ENCODE data around the gene PICK1. TPM values are rescaled to one million over a fixed set of nuclear protein-coding genes. Genes with fewer than 3 reads are reported as not detected.

PICK1 gene
- polyA plus RNA-seq, 1 donor (not counting 4 experiments of a cell fraction or from before 2014, with no cell fraction given), result 26.8 TPM

GRCh38 chr22:38075961-38076360 lies 18.8 kb downstream of the PICK1 start:
- H4K20me1 ChIP-seq (ENCODE audit: control insufficient read depth, extremely low read depth, insufficient read depth, low read length), result no peaks in the 10 kb centered on the region
- H3K4me2 ChIP-seq (ENCODE audit: control insufficient read depth, extremely low read depth, insufficient read depth, low read depth, low read length), result no peak overlapping the region
- no peaks in the 10 kb centered on the region for H3K79me2 ChIP-seq (ENCODE audit: control insufficient read depth, insufficient read depth, low read length)
- no peak overlapping the region for H2AFZ ChIP-seq (ENCODE audit: control insufficient read depth, low read length)
- TF ChIP-seq, protein P1, sequence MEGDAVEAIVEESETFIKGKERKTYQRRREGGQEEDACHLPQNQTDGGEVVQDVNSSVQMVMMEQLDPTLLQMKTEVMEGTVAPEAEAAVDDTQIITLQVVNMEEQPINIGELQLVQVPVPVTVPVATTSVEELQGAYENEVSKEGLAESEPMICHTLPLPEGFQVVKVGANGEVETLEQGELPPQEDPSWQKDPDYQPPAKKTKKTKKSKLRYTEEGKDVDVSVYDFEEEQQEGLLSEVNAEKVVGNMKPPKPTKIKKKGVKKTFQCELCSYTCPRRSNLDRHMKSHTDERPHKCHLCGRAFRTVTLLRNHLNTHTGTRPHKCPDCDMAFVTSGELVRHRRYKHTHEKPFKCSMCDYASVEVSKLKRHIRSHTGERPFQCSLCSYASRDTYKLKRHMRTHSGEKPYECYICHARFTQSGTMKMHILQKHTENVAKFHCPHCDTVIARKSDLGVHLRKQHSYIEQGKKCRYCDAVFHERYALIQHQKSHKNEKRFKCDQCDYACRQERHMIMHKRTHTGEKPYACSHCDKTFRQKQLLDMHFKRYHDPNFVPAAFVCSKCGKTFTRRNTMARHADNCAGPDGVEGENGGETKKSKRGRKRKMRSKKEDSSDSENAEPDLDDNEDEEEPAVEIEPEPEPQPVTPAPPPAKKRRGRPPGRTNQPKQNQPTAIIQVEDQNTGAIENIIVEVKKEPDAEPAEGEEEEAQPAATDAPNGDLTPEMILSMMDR (optimal IDR thresholded peaks at IDR 0.05 in 1 of 3, IDR thresholded peaks at IDR 0.05 in 1 of 3, conservative IDR thresholded peaks at IDR 0.05 in 1 of 3; ENCODE audit: extremely low read depth in 1 of 3, insufficient read depth in 2 of 3, low read length in 3 of 3), result no peak
- no peak for TF ChIP-seq EZH2 (IDR thresholded peaks at IDR 0.05; ENCODE audit: low read length)
- dilution Hi-C loops (cut with MboI; ENCODE audit: extremely low pct_ligation_motif_present, low sequenced_read_pairs), result no loop called here
- H3K27me3 ChIP-seq (ENCODE audit: control insufficient read depth, extremely low read depth, insufficient read depth, low read length), result peaks cover 6% of the 10 kb centered on the region
- FAIRE-seq (no peak), DNase-seq (ENCODE audit: low read depth, low spot score) (no peak)
- no peak overlapping the region for H3K27ac ChIP-seq (ENCODE audit: control insufficient read depth, insufficient read depth, low read length)
- no peak overlapping the region for H3K4me3 ChIP-seq (ENCODE audit: control insufficient read depth in 2 of 3, extremely low read depth in 1 of 3, insufficient read depth in 2 of 3, low read depth in 1 of 3, low read length in 3 of 3)
- H3K9ac ChIP-seq (ENCODE audit: control insufficient read depth, extremely low read depth, insufficient read depth, low read length), result no peak overlapping the region
- H3K9me1 ChIP-seq (ENCODE audit: control insufficient read depth, extremely low read depth, insufficient read depth, low read length), result no peaks in the 10 kb centered on the region
- H3K4me1 ChIP-seq (ENCODE audit: control insufficient read depth, extremely low read depth, insufficient read depth, low read length), result no peaks in the 10 kb centered on the region
- H3K36me3 ChIP-seq (ENCODE audit: control insufficient read depth in 2 of 2, extremely low read depth in 1 of 2, insufficient read depth in 2 of 2, low read length in 2 of 2), result peaks cover 12 to 17% of the 10 kb centered on the region in 2 experiments
- no peaks in the 10 kb centered on the region for H3K9me3 ChIP-seq (ENCODE audit: control insufficient read depth, low read depth, low read length)

GRCh38 chr22:38077096-38077495 lies 19.9 kb downstream of the PICK1 start:
- DNase-seq (ENCODE audit: low read depth, low spot score) (no peak), FAIRE-seq (no peak)
- Histone ChIP-seq H3K4me3 (ENCODE audit: control insufficient read depth in 2 of 3, extremely low read depth in 1 of 3, insufficient read depth in 2 of 3, low read depth in 1 of 3, low read length in 3 of 3) (no peak overlapping the region), H3K4me1 (ENCODE audit: control insufficient read depth, extremely low read depth, insufficient read depth, low read length) (no peaks in the 10 kb centered on the region), H3K9me1 (ENCODE audit: control insufficient read depth, extremely low read depth, insufficient read depth, low read length) (no peaks in the 10 kb centered on the region), H3K79me2 (ENCODE audit: control insufficient read depth, insufficient read depth, low read length) (no peaks in the 10 kb centered on the region), H3K4me2 (ENCODE audit: control insufficient read depth, extremely low read depth, insufficient read depth, low read depth, low read length) (no peak overlapping the region), H3K9ac (ENCODE audit: control insufficient read depth, extremely low read depth, insufficient read depth, low read length) (no peak overlapping the region), H3K27me3 (ENCODE audit: control insufficient read depth, extremely low read depth, insufficient read depth, low read length) (peaks cover 16% of the 10 kb centered on the region), H3K27ac (ENCODE audit: control insufficient read depth, insufficient read depth, low read length) (no peak overlapping the region), H4K20me1 (ENCODE audit: control insufficient read depth, extremely low read depth, insufficient read depth, low read length) (no peaks in the 10 kb centered on the region), H3K36me3 (ENCODE audit: control insufficient read depth in 2 of 2, extremely low read depth in 1 of 2, insufficient read depth in 2 of 2, low read length in 2 of 2) (peaks cover 9 to 12% of the 10 kb centered on the region in 2 experiments), H3K9me3 (ENCODE audit: control insufficient read depth, low read depth, low read length) (no peaks in the 10 kb centered on the region), H2AFZ (ENCODE audit: control insufficient read depth, low read length) (no peak overlapping the region)
- dilution Hi-C loops (cut with MboI; ENCODE audit: extremely low pct_ligation_motif_present, low sequenced_read_pairs), result no loop called here
- TF ChIP-seq, protein P1 (optimal IDR thresholded peaks at IDR 0.05 in 1 of 3, IDR thresholded peaks at IDR 0.05 in 1 of 3, conservative IDR thresholded peaks at IDR 0.05 in 1 of 3; ENCODE audit: extremely low read depth in 1 of 3, insufficient read depth in 2 of 3, low read length in 3 of 3), result no peak
- no peak for TF ChIP-seq EZH2 (IDR thresholded peaks at IDR 0.05; ENCODE audit: low read length)

All from keratinocyte (primary cell).